ENCODE results near the gene GRB7. TPM values are rescaled to one million over a fixed set of nuclear protein-coding genes. Genes with fewer than 3 reads are reported as not detected.

GRB7 gene
- total and polyA plus RNA-seq, 10 of the 15 experiments (the other 5 are each of a cell fraction or from before 2014, with no cell fraction given) = 0.05 to 0.34 (median 0.19) TPM; not detected in 4

DNA sequence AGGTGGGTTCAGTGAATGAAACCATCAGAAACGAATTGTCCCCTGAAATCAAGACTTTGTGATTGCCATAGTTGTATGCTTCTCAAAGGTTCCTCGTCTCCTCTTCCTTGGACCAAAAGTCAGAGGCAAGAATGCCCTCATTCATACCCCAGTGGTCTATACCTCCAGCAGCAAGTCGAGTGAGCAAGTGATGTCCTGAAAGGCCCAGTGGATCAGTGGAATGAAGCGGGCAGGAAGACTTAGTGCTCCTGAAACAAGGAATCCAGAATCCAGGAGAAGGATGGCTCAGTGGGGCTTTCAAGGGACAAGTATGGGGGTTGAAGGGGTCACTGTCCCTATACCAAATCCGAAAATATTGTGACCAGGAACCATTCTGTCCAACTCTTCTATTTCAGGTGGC lies 43.1 kb upstream of the GRB7 start:
- Histone ChIP-seq H3K27me3 (replicated peaks in 1 of 2; ENCODE audit: control insufficient read depth in 2 of 2, insufficient read depth in 2 of 2, low read length in 1 of 2) (no peaks in the 10 kb centered on the region), H3K27ac (ENCODE audit: control insufficient read depth, insufficient read depth) (no peak overlapping the region), H3K9ac (ENCODE audit: control insufficient read depth, insufficient read depth, low read length) (no peak overlapping the region), H3K4me3 (no peak overlapping the region), H3K36me3 (ENCODE audit: control insufficient read depth in 2 of 2, insufficient read depth in 2 of 2, low read length in 1 of 2) (no peaks in the 10 kb centered on the region), H3K79me2 (ENCODE audit: control insufficient read depth, insufficient read depth, low read length) (no peaks in the 10 kb centered on the region), H3K4me1 (ENCODE audit: control insufficient read depth, insufficient read depth, low read length) (no peaks in the 10 kb centered on the region), H3K9me3 (replicated peaks; ENCODE audit: control insufficient read depth, insufficient read depth, low read length) (no peaks in the 10 kb centered on the region), H3K4me2 (ENCODE audit: control insufficient read depth, insufficient read depth) (no peak overlapping the region), H4K20me1 (ENCODE audit: control insufficient read depth, insufficient read depth) (no peaks in the 10 kb centered on the region), H2AFZ (ENCODE audit: control insufficient read depth, low read depth, low read length) (no peak overlapping the region)
- no peak for DNase-seq (ENCODE audit: low read depth, low spot score)
- no TSS peak for BruUV-seq (replicated peaks)
- ChIA-PET CTCF (interaction anchor here (1.1 kb wide), 2 partner anchors 9 to 147 kb away, joined by 3 read pairs; no protein-coding TSS in a partner anchor), POLR2A (no interaction called here), SMC1A (ENCODE audit: uncharacterized antibody, unreplicated experiment) (interaction anchor here (1.2 kb wide), 1 partner anchor 12 kb away, joined by 3 read pairs; no protein-coding TSS in a partner anchor), RAD21 (ENCODE audit: unreplicated experiment) (no interaction called here)
- WGBS (ENCODE audit: insufficient coverage, insufficient replicate concordance, low lambda C conversion rate, missing lambda C conversion rate) = 26% methylated on average over 5 of the region's 5 CpGs
- in situ Hi-C loops (cut with MboI) (no loop called here), intact Hi-C loops (cut with micrococcal nuclease; ENCODE audit: unreplicated experiment) (no loop called here)
- FAIRE-seq = no peak
- TF ChIP-seq IRF3 (IDR thresholded peaks at IDR 0.05) = no peak
- TF ChIP-seq SRF (IDR thresholded peaks at IDR 0.05; ENCODE audit: low read depth in 2 of 2, low read length in 2 of 2) = no peak
- TF ChIP-seq LARP7 (IDR thresholded peaks at IDR 0.05) = no peak
- no peak for TF ChIP-seq PBX3 (IDR thresholded peaks at IDR 0.05; ENCODE audit: insufficient replicate concordance, low read depth, low read length)
- TF ChIP-seq, protein P1, sequence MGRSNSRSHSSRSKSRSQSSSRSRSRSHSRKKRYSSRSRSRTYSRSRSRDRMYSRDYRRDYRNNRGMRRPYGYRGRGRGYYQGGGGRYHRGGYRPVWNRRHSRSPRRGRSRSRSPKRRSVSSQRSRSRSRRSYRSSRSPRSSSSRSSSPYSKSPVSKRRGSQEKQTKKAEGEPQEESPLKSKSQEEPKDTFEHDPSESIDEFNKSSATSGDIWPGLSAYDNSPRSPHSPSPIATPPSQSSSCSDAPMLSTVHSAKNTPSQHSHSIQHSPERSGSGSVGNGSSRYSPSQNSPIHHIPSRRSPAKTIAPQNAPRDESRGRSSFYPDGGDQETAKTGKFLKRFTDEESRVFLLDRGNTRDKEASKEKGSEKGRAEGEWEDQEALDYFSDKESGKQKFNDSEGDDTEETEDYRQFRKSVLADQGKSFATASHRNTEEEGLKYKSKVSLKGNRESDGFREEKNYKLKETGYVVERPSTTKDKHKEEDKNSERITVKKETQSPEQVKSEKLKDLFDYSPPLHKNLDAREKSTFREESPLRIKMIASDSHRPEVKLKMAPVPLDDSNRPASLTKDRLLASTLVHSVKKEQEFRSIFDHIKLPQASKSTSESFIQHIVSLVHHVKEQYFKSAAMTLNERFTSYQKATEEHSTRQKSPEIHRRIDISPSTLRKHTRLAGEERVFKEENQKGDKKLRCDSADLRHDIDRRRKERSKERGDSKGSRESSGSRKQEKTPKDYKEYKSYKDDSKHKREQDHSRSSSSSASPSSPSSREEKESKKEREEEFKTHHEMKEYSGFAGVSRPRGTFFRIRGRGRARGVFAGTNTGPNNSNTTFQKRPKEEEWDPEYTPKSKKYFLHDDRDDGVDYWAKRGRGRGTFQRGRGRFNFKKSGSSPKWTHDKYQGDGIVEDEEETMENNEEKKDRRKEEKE (IDR thresholded peaks at IDR 0.05) = no peak
- TF ChIP-seq, protein P2, sequence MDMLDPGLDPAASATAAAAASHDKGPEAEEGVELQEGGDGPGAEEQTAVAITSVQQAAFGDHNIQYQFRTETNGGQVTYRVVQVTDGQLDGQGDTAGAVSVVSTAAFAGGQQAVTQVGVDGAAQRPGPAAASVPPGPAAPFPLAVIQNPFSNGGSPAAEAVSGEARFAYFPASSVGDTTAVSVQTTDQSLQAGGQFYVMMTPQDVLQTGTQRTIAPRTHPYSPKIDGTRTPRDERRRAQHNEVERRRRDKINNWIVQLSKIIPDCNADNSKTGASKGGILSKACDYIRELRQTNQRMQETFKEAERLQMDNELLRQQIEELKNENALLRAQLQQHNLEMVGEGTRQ (IDR thresholded peaks at IDR 0.05; ENCODE audit: borderline replicate concordance, low read depth, low read length) = no peak
- no peak for TF ChIP-seq KDM1A (IDR thresholded peaks at IDR 0.05; ENCODE audit: borderline replicate concordance)
- TF ChIP-seq ZNF207 (IDR thresholded peaks at IDR 0.05; ENCODE audit: borderline replicate concordance) = no peak
- no peak for TF ChIP-seq CHD4 (IDR thresholded peaks at IDR 0.05)
- TF ChIP-seq ZBED1 (IDR thresholded peaks at IDR 0.05; ENCODE audit: borderline replicate concordance) = no peak
- TF ChIP-seq IKZF1 (conservative IDR thresholded peaks at IDR 0.05) = no peak
- TF ChIP-seq POLR2A (IDR thresholded peaks at IDR 0.05; ENCODE audit: low read depth, low read length) = no peak
- ATAC-seq = no peak
